Esophagus muscularis mucosa (tissue), 4 donors: ENCODE data around the gene KCNAB2.

Experiments
- CTCF ChIP-seq, 3 experiments: fragments of 200-600 bp in 2 of 3; fragments of 450-650 bp in 1 of 3; sonication (generic) in 2 of 3; IDR thresholded peaks; one replicate each; pipeline ENCODE4 v1.5.1; 2017 to 2019; ENCODE audit warnings: antibody characterized with exemption in 3 of 3, mild to moderate bottlenecking in 2 of 3, moderate library complexity in 1 of 3
- EP300 ChIP-seq: sonication (generic); formaldehyde crosslinking; IDR thresholded peaks from one replicate; pipeline ENCODE4 v1.6.1; 2017; ENCODE audit warnings: antibody characterized with exemption
- POLR2A ChIP-seq: fragments of 450-650 bp; IDR thresholded peaks from one replicate; pipeline ENCODE4 v1.6.1; 2017; ENCODE audit warnings: antibody characterized with exemption, moderate library complexity, mild to moderate bottlenecking, low read depth

DNA sequence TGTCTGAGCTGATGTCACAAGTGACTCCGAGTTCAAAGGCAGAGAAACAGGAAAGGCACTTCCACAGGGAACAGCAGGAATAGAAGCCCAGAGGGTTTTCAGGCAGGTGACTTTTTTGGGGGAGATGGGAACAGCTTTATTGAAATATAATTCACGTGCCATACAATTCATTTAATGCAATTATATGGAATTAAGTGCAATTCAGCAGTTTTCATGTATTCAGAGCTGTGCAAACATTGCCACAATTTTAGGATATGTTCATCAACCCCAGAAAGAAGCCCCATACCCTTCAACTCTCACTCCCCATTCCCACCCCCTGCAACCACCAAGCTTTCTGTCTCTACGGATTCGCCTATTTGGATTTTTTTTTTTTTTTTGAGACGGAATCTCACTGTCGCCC lies 17.0 kb downstream of the KCNAB2 start:
- TF ChIP-seq POLR2A: no peak
- TF ChIP-seq CTCF (IDR thresholded peaks at IDR 0.05): no peak
- no peak for TF ChIP-seq EP300
